GM21390 (cell line): ENCODE results near the gene ANXA8.

Experiments used
- ATAC-seq: cut with Tn5 transposase; IDR thresholded peaks from one replicate; pipeline ENCODE4 v1.9.1; 2021; ENCODE audit not compliant: unreplicated experiment

ANXA8 gene

GRCh38 chr10:47449102-47449978, 34.6 kb downstream of the ANXA8 start:
- no peak for ATAC-seq

GRCh38 chr10:47447705-47448104, 36.2 kb downstream of the ANXA8 start:
- ATAC-seq, result no peak

- ATAC-seq, result no peak
Observed at GRCh38 chr10:47447209-47447608, 36.7 kb downstream of the ANXA8 start.

- no peak for ATAC-seq
Observed at GRCh38 chr10:47445720-47446119, 38.2 kb downstream of the ANXA8 start.

- no peak for ATAC-seq
Observed at GRCh38 chr10:47444047-47444446, 39.9 kb downstream of the ANXA8 start.

GRCh38 chr10:47443145-47443544, 40.8 kb downstream of the ANXA8 start:
- ATAC-seq, result no peak

- ATAC-seq, result no peak
Observed at GRCh38 chr10:47442351-47442750, 41.6 kb downstream of the ANXA8 start.

- no peak for ATAC-seq
Observed at GRCh38 chr10:47441938-47442337, 42.0 kb downstream of the ANXA8 start.

- ATAC-seq, result no peak
Observed at GRCh38 chr10:47440207-47440606, 43.7 kb downstream of the ANXA8 start.

GRCh38 chr10:47438857-47439474, 44.9 kb downstream of the ANXA8 start:
- ATAC-seq, result no peak

- no peak for ATAC-seq
Observed at GRCh38 chr10:47435081-47435480, 48.8 kb downstream of the ANXA8 start.

- no peak for ATAC-seq
Observed at GRCh38 chr10:47425813-47426419, 58.0 kb downstream of the ANXA8 start.

- ATAC-seq, result no peak
Observed at GRCh38 chr10:47424231-47424630, 59.7 kb downstream of the ANXA8 start.

GRCh38 chr10:47423476-47423875, 60.4 kb downstream of the ANXA8 start:
- no peak for ATAC-seq

GRCh38 chr10:47421057-47421952, 62.6 kb downstream of the ANXA8 start:
- ATAC-seq, result no peak

GRCh38 chr10:47420305-47421056, 63.4 kb downstream of the ANXA8 start:
- no peak for ATAC-seq

- no peak for ATAC-seq
Observed at GRCh38 chr10:47419421-47419820, 64.5 kb downstream of the ANXA8 start.

GRCh38 chr10:47418966-47419365, 64.9 kb downstream of the ANXA8 start:
- no peak for ATAC-seq

- ATAC-seq, result no peak
Observed at GRCh38 chr10:47418321-47418720, 65.6 kb downstream of the ANXA8 start.
